Endodermal cell (in vitro differentiated cells): ENCODE measurements around the gene FURIN. TPM values are rescaled to one million over a fixed set of nuclear protein-coding genes. Genes with fewer than 3 reads are reported as not detected.
"Not testable (repeated sequence)": the region's sequence is repeated elsewhere in the genome, so short reads cannot be mapped to it uniquely, and the experiment has no call there.

ENCODE experiments used
- DNase-seq: peaks from one replicate; pipeline ENCODE4 v3.0.0-alpha.2; 2017
- H3K27ac ChIP-seq: 2 replicates; pipeline ENCODE4 v1.5.1; 2013; ENCODE audit warnings: mild to moderate bottlenecking, low read depth, low read length, moderate library complexity
- H3K27me3 ChIP-seq: 2 replicates; pipeline ENCODE4 v1.6.1; 2013; ENCODE audit warnings: mild to moderate bottlenecking, low read length, moderate library complexity; ENCODE audit not compliant: insufficient read depth, control insufficient read depth, poor library complexity, severe bottlenecking
- H3K36me3 ChIP-seq: 2 replicates; pipeline ENCODE4 v1.7.0; 2013; ENCODE audit warnings: mild to moderate bottlenecking, low read length, moderate library complexity; ENCODE audit not compliant: control insufficient read depth, insufficient read depth
- H3K4me1 ChIP-seq: one replicate; pipeline ENCODE4 v1.7.0; 2013; ENCODE audit warnings: low read length; ENCODE audit not compliant: control insufficient read depth, insufficient read depth
- H3K4me3 ChIP-seq: 2 replicates; pipeline ENCODE4 v1.5.1; 2013; ENCODE audit warnings: mild to moderate bottlenecking, low read length, moderate library complexity
- H3K9ac ChIP-seq: 2 replicates; pipeline ENCODE4 v1.6.1; 2013; ENCODE audit warnings: mild to moderate bottlenecking, low read length, moderate library complexity; ENCODE audit not compliant: poor library complexity, severe bottlenecking; ENCODE audit errors: extremely low read depth
- H3K9me3 ChIP-seq: 2 replicates; pipeline ENCODE4 v1.6.1; 2013; ENCODE audit warnings: mild to moderate bottlenecking, low read length, moderate library complexity; ENCODE audit not compliant: control insufficient read depth
- H3K27ac Mint-ChIP-seq: 2 replicates; pipeline ENCODE4 v1.8.0; 2020; ENCODE audit warnings: mixed read lengths
- H3K27me3 Mint-ChIP-seq: 2 replicates; pipeline ENCODE4 v1.8.0; 2021; ENCODE audit warnings: mild to moderate bottlenecking, mixed read lengths; ENCODE audit not compliant: insufficient read depth
- H3K36me3 Mint-ChIP-seq: 2 replicates; pipeline ENCODE4 v1.8.0; 2020; ENCODE audit warnings: low read depth, mixed read lengths
- H3K4me1 Mint-ChIP-seq: 2 replicates; pipeline ENCODE4 v1.8.0; 2020; ENCODE audit warnings: mixed read lengths
- H3K4me3 Mint-ChIP-seq: 2 replicates; pipeline ENCODE4 v1.8.0; 2020; ENCODE audit warnings: mild to moderate bottlenecking, moderate library complexity, mixed read lengths
- H3K9me3 Mint-ChIP-seq: 2 replicates; pipeline ENCODE4 v1.8.0; 2020; ENCODE audit warnings: mild to moderate bottlenecking, mixed read lengths
- CTCF ChIP-seq: fragments of 200-600 bp; sonication (generic); conservative IDR thresholded peaks from 2 replicates; pipeline ENCODE4 v1.5.0; 2021; ENCODE audit warnings: antibody characterized with exemption, mild to moderate bottlenecking
- WGBS, 2 experiments: methylation state at CpG; one replicate each; pipeline versions ENCODE4 v1.1.5 to v1.1.7; 2013; ENCODE audit warnings: missing lambda C conversion rate in 2 of 2, mixed read lengths in 1 of 2; ENCODE audit not compliant: insufficient coverage in 1 of 2, insufficient read length in 1 of 2; 5-methylcytosine and 5-hydroxymethylcytosine counted together
- total RNA-seq, 2 donors: library from RNA; stranded (reverse); fragmentation: NEBNext Ultra II Directional in 1 of 2; extraction: Animal tissue kit (Norgen Biotek cat#: 25700) in 1 of 2; gene quantifications; 2 replicates in 1 of 2; 3 replicates in 1 of 2; pipeline ENCODE4 v1.2.1, GENCODE V29; 2021

FURIN gene
- total RNA-seq, 2 donors from 2014 or later = 96.3 to 108 TPM

GRCh38 chr15:90873488-90873997, 5.2 kb downstream of the FURIN start:
- no peak overlapping the region for H3K9ac ChIP-seq
- Mint-ChIP-seq H3K4me3 (peak overlapping the region; percentile 67), H3K9me3 (no peaks in the 10 kb centered on the region), H3K27me3 (no peaks in the 10 kb centered on the region), H3K27ac (peak overlapping the region; percentile 86), H3K4me1 (peaks cover 48% of the 10 kb centered on the region), H3K36me3 (peaks cover 27% of the 10 kb centered on the region)
- TF ChIP-seq CTCF = no peak
- H3K27ac ChIP-seq = no peak overlapping the region
- peaks cover 20% of the 10 kb centered on the region for H3K36me3 ChIP-seq
- H3K4me1 ChIP-seq = peaks cover 39% of the 10 kb centered on the region
- 80 to 88% methylated on average over 2 to 6 of the region's 6 CpGs for WGBS, 2 experiments
- no peak for DNase-seq
- no peaks in the 10 kb centered on the region for H3K27me3 ChIP-seq
- no peaks in the 10 kb centered on the region for H3K9me3 ChIP-seq
- peak overlapping the region; percentile 84 for H3K4me3 ChIP-seq

- no peak overlapping the region for H3K27ac ChIP-seq
- H3K4me1 Mint-ChIP-seq = peaks cover 42% of the 10 kb centered on the region
- no peaks in the 10 kb centered on the region for H3K27me3 Mint-ChIP-seq
- H3K4me1 ChIP-seq = peaks cover 33% of the 10 kb centered on the region
- peak; percentile 81 for DNase-seq
- TF ChIP-seq CTCF = no peak
- H3K36me3 Mint-ChIP-seq = peaks cover 32% of the 10 kb centered on the region
- H3K27me3 ChIP-seq = no peaks in the 10 kb centered on the region
- no peaks in the 10 kb centered on the region for H3K9me3 Mint-ChIP-seq
- H3K4me3 ChIP-seq = peak overlapping the region; percentile 84
- peak overlapping the region; percentile 67 for H3K4me3 Mint-ChIP-seq
- 50 to 52% methylated on average over 11 to 15 of the region's 15 CpGs for WGBS, 2 experiments
- H3K9me3 ChIP-seq = no peaks in the 10 kb centered on the region
- peaks cover 20% of the 10 kb centered on the region for H3K36me3 ChIP-seq
- peak overlapping the region; percentile 78 for H3K27ac Mint-ChIP-seq
- H3K9ac ChIP-seq = no peak overlapping the region
Measured at GRCh38 chr15:90873998-90874605, 5.7 kb downstream of the FURIN start.

- H3K27ac ChIP-seq, H3K27me3 ChIP-seq, H3K9ac ChIP-seq, H3K9me3 Mint-ChIP-seq, H3K4me3 Mint-ChIP-seq, H3K4me3 ChIP-seq, DNase-seq, H3K27ac Mint-ChIP-seq, H3K27me3 Mint-ChIP-seq, H3K9me3 ChIP-seq: not testable (repeated sequence)
- WGBS, 2 experiments = 96 to 98% methylated on average over 3 to 9 of the region's 9 CpGs
- H3K36me3 Mint-ChIP-seq = peaks cover 39% of the 10 kb centered on the region
- Histone ChIP-seq H3K4me1 (peaks cover 26% of the 10 kb centered on the region), H3K36me3 (peaks cover 20% of the 10 kb centered on the region)
- H3K4me1 Mint-ChIP-seq = peaks cover 34% of the 10 kb centered on the region
Measured at GRCh38 chr15:90874986-90875385, 6.6 kb downstream of the FURIN start.
